HepG2 (cell line): ENCODE results near the gene TRPV4. TPM values are rescaled to one million over a fixed set of nuclear protein-coding genes. Genes with fewer than 3 reads are reported as not detected.
A peak's percentile ranks its signal among the peaks of the same experiment; 100 is the strongest.

Experiments
- AKAP8 ChIP-seq: sonication (generic); formaldehyde crosslinking; IDR thresholded peaks from 2 replicates; pipeline ENCODE4 v1.5.1; 2020; ENCODE audit warnings: mild to moderate bottlenecking, missing genetic modification reagents
- CAMTA2 ChIP-seq: sonication (generic); formaldehyde crosslinking; IDR thresholded peaks from 2 replicates; pipeline ENCODE4 v1.4.0; 2020; ENCODE audit warnings: mild to moderate bottlenecking, missing genetic modification reagents, borderline replicate concordance
- EED ChIP-seq: sonication (generic); formaldehyde crosslinking; IDR thresholded peaks from 2 replicates; pipeline ENCODE4 v1.5.0; 2020; ENCODE audit warnings: mild to moderate bottlenecking, missing genetic modification reagents
- GABPB1 ChIP-seq: IDR thresholded peaks from 2 replicates; pipeline ENCODE4 v1.6.1; 2016; ENCODE audit warnings: mild to moderate bottlenecking, missing genetic modification reagents, moderate library complexity, missing compliant biosample characterization
- GATAD1 ChIP-seq: IDR thresholded peaks from 2 replicates; pipeline ENCODE4 v1.6.1; 2016; ENCODE audit warnings: missing genetic modification reagents, missing compliant biosample characterization
- HMG20B ChIP-seq: conservative IDR thresholded peaks from 2 replicates; pipeline ENCODE4 v1.6.1; 2016; ENCODE audit warnings: missing genetic modification reagents, missing compliant biosample characterization
- IRF2 ChIP-seq: IDR thresholded peaks from 2 replicates; pipeline ENCODE4 v1.6.1; 2018; ENCODE audit warnings: missing genetic modification reagents, missing compliant biosample characterization
- MTA3 ChIP-seq: sonication (generic); formaldehyde crosslinking; IDR thresholded peaks from 2 replicates; pipeline ENCODE4 v1.4.0; 2020; ENCODE audit warnings: missing genetic modification reagents
- POLR2A ChIP-seq, 2 experiments: IDR thresholded peaks; 2 replicates each; pipeline ENCODE4 v1.6.1; 2011; ENCODE audit warnings: low read depth in 2 of 2, low read length in 2 of 2, mild to moderate bottlenecking in 1 of 2, moderate library complexity in 1 of 2; ENCODE audit not compliant: insufficient read depth in 1 of 2
- SMARCC2 ChIP-seq: fragments of 450-650 bp; IDR thresholded peaks from 2 replicates; pipeline ENCODE4 v1.6.1; 2017; ENCODE audit warnings: antibody characterized with exemption, mild to moderate bottlenecking
- SMARCE1 ChIP-seq: fragments of 450-650 bp; IDR thresholded peaks from 2 replicates; pipeline ENCODE4 v1.6.1; 2017; ENCODE audit warnings: borderline replicate concordance
- STAT5B ChIP-seq: sonication (generic); formaldehyde crosslinking; IDR thresholded peaks from 2 replicates; pipeline ENCODE4 v1.4.0; 2020; ENCODE audit warnings: missing genetic modification reagents
- ZBTB7B ChIP-seq: sonication (generic); formaldehyde crosslinking; IDR thresholded peaks from 2 replicates; pipeline ENCODE4 v1.4.0; 2020; ENCODE audit warnings: missing genetic modification reagents
- ZFP90 ChIP-seq: sonication (generic); formaldehyde crosslinking; IDR thresholded peaks from 2 replicates; pipeline ENCODE4 v1.8.0; 2022; ENCODE audit warnings: missing genetic modification reagents, mild to moderate bottlenecking, inconsistent platforms, borderline replicate concordance
- ZKSCAN1 ChIP-seq: fragments of 150-350 bp; IDR thresholded peaks from 2 replicates; pipeline ENCODE4 v1.6.1; 2014; ENCODE audit warnings: low read length
- ZNF343 ChIP-seq: sonication (generic); formaldehyde crosslinking; IDR thresholded peaks from 2 replicates; pipeline ENCODE4 v1.4.0; 2020; ENCODE audit warnings: mild to moderate bottlenecking, missing genetic modification reagents
- ZNF432 ChIP-seq: sonication (generic); formaldehyde crosslinking; IDR thresholded peaks from 2 replicates; pipeline ENCODE4 v1.5.0; 2020; ENCODE audit warnings: missing genetic modification reagents, mild to moderate bottlenecking, borderline replicate concordance
- ZNF577 ChIP-seq: sonication (generic); formaldehyde crosslinking; IDR thresholded peaks from 2 replicates; pipeline ENCODE4 v1.4.0; 2020; ENCODE audit warnings: mild to moderate bottlenecking, low read depth, missing genetic modification reagents, borderline replicate concordance
- ZNF615 ChIP-seq: sonication (generic); formaldehyde crosslinking; IDR thresholded peaks from 2 replicates; pipeline ENCODE4 v1.5.0; 2020; ENCODE audit warnings: mild to moderate bottlenecking, missing genetic modification reagents, borderline replicate concordance
- ZNF768 ChIP-seq: sonication (generic); formaldehyde crosslinking; IDR thresholded peaks from 2 replicates; pipeline ENCODE4 v1.4.0; 2020; ENCODE audit warnings: missing genetic modification reagents
- ZNF883 ChIP-seq: sonication (generic); formaldehyde crosslinking; IDR thresholded peaks from 2 replicates; pipeline ENCODE4 v1.5.1; 2020; ENCODE audit warnings: mild to moderate bottlenecking, missing genetic modification reagents; ENCODE audit errors: not compliant biosample characterization
- polyA plus RNA-seq, 8 experiments: library from polyadenylated mRNA; depleted of rRNA in 3 of 8; stranded (reverse) in 7 of 8; unstranded in 1 of 8; fragments of >200 nt; fragmentation: Illumina TruSeq in 4 of 8; extraction: Trizol in 4 of 8; gene quantifications; 2 replicates each; pipeline versions ENCODE4 v1.2.1 to v1.2.3, GENCODE V29; 2011 to 2016; ENCODE audit warnings: low read depth in 4 of 8, missing spikeins in 1 of 8, mixed read lengths in 1 of 8; ENCODE audit not compliant: insufficient read depth in 1 of 8
- total RNA-seq, 5 experiments: library from RNA; depleted of rRNA; stranded (reverse); fragments of >200 nt; fragmentation: Illumina TruSeq; extraction: Trizol; gene quantifications; 2 replicates each; pipeline ENCODE4 v1.2.3, GENCODE V29; 2016; ENCODE audit warnings: low read depth in 1 of 5
- TF ChIP-seq, protein P1 (sequence below): sonication (generic); formaldehyde crosslinking; IDR thresholded peaks from 2 replicates; pipeline ENCODE4 v1.5.0; 2020; ENCODE audit warnings: mild to moderate bottlenecking, missing genetic modification reagents
- TF ChIP-seq, protein P2 (sequence below): sonication (generic); formaldehyde crosslinking; IDR thresholded peaks from 2 replicates; pipeline ENCODE4 v1.9.0; 2021; ENCODE audit warnings: mild to moderate bottlenecking, missing genetic modification reagents
- TF ChIP-seq, protein P3 (sequence below): sonication (generic); formaldehyde crosslinking; IDR thresholded peaks from 2 replicates; pipeline ENCODE4 v1.4.0; 2020; ENCODE audit warnings: low read depth, mild to moderate bottlenecking, missing genetic modification reagents

The TRPV4 gene
- total and polyA plus RNA-seq, 2 of the 13 experiments (the other 11 are each of a cell fraction or from before 2014, with no cell fraction given): 0.66 to 4.7 TPM

DNA sequence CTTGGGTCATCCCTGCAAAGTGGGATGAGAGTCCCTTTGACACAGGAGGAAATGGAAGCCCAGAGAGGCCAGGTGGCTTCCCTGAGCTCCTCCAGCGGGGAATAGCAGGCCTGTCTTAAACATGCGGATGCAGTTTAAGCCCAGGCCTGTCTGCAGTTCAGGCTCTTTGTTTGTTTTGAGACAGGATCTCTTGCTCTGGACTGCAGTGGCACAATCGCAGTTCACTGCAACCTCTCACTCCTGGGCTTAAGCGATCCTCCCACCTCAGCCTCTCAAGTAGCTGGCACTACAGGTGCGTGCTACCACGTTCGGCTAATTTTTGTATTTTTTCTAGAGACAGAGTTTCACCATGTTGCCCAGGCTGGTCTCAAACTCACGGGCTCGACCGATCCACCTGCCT, 3.5 kb downstream of the TRPV4 start (continued):
- TF ChIP-seq ZNF615 (CRISPR knock-in tag) (no peak), GABPB1 (CRISPR knock-in tag) (no peak), GATAD1 (CRISPR knock-in tag) (no peak), EED (CRISPR knock-in tag) (no peak), ZKSCAN1 (no peak), CAMTA2 (CRISPR knock-in tag) (no peak), SMARCE1 (no peak), SMARCC2 (no peak), ZNF577 (CRISPR knock-in tag) (no peak), HMG20B (CRISPR knock-in tag) (no peak), IRF2 (CRISPR knock-in tag) (0 out of 2 replicates have a peak, but pooled peaks have one; percentile 15), MTA3 (CRISPR knock-in tag) (no peak), ZNF768 (CRISPR knock-in tag) (peak; percentile 81), ZFP90 (CRISPR knock-in tag) (no peak), AKAP8 (CRISPR knock-in tag) (no peak), ZNF883 (no peak), ZNF343 (CRISPR knock-in tag) (no peak), STAT5B (CRISPR knock-in tag) (no peak), ZNF432 (no peak), POLR2A (IDR thresholded peaks at IDR 0.05; ENCODE audit: insufficient read depth in 1 of 2, low read depth in 2 of 2, low read length in 2 of 2) (no peak), ZBTB7B (CRISPR knock-in tag) (no peak)
- TF ChIP-seq, protein P1, sequence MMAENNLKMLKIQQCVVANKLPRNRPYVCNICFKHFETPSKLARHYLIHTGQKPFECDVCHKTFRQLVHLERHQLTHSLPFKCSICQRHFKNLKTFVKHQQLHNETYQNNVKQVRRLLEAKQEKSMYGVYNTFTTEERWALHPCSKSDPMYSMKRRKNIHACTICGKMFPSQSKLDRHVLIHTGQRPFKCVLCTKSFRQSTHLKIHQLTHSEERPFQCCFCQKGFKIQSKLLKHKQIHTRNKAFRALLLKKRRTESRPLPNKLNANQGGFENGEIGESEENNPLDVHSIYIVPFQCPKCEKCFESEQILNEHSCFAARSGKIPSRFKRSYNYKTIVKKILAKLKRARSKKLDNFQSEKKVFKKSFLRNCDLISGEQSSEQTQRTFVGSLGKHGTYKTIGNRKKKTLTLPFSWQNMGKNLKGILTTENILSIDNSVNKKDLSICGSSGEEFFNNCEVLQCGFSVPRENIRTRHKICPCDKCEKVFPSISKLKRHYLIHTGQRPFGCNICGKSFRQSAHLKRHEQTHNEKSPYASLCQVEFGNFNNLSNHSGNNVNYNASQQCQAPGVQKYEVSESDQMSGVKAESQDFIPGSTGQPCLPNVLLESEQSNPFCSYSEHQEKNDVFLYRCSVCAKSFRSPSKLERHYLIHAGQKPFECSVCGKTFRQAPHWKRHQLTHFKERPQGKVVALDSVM (CRISPR knock-in tag): peak; percentile 84
- TF ChIP-seq, protein P2, sequence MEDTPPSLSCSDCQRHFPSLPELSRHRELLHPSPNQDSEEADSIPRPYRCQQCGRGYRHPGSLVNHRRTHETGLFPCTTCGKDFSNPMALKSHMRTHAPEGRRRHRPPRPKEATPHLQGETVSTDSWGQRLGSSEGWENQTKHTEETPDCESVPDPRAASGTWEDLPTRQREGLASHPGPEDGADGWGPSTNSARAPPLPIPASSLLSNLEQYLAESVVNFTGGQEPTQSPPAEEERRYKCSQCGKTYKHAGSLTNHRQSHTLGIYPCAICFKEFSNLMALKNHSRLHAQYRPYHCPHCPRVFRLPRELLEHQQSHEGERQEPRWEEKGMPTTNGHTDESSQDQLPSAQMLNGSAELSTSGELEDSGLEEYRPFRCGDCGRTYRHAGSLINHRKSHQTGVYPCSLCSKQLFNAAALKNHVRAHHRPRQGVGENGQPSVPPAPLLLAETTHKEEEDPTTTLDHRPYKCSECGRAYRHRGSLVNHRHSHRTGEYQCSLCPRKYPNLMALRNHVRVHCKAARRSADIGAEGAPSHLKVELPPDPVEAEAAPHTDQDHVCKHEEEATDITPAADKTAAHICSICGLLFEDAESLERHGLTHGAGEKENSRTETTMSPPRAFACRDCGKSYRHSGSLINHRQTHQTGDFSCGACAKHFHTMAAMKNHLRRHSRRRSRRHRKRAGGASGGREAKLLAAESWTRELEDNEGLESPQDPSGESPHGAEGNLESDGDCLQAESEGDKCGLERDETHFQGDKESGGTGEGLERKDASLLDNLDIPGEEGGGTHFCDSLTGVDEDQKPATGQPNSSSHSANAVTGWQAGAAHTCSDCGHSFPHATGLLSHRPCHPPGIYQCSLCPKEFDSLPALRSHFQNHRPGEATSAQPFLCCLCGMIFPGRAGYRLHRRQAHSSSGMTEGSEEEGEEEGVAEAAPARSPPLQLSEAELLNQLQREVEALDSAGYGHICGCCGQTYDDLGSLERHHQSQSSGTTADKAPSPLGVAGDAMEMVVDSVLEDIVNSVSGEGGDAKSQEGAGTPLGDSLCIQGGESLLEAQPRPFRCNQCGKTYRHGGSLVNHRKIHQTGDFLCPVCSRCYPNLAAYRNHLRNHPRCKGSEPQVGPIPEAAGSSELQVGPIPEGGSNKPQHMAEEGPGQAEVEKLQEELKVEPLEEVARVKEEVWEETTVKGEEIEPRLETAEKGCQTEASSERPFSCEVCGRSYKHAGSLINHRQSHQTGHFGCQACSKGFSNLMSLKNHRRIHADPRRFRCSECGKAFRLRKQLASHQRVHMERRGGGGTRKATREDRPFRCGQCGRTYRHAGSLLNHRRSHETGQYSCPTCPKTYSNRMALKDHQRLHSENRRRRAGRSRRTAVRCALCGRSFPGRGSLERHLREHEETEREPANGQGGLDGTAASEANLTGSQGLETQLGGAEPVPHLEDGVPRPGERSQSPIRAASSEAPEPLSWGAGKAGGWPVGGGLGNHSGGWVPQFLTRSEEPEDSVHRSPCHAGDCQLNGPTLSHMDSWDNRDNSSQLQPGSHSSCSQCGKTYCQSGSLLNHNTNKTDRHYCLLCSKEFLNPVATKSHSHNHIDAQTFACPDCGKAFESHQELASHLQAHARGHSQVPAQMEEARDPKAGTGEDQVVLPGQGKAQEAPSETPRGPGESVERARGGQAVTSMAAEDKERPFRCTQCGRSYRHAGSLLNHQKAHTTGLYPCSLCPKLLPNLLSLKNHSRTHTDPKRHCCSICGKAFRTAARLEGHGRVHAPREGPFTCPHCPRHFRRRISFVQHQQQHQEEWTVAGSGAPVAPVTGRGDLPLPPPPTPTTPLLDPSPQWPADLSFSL (CRISPR knock-in tag): no peak
- TF ChIP-seq, protein P3, sequence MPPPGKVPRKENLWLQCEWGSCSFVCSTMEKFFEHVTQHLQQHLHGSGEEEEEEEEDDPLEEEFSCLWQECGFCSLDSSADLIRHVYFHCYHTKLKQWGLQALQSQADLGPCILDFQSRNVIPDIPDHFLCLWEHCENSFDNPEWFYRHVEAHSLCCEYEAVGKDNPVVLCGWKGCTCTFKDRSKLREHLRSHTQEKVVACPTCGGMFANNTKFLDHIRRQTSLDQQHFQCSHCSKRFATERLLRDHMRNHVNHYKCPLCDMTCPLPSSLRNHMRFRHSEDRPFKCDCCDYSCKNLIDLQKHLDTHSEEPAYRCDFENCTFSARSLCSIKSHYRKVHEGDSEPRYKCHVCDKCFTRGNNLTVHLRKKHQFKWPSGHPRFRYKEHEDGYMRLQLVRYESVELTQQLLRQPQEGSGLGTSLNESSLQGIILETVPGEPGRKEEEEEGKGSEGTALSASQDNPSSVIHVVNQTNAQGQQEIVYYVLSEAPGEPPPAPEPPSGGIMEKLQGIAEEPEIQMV: 0 out of 2 replicates have a peak, but pooled peaks have one; percentile 28
